Stimulated activated CD4-positive, alpha-beta T cell treated with anti-CD3 and anti-CD28 coated beads, Interleukin-1b, Interleukin-23, amount 100 ng/mL, for 4 hours (primary cell): Measurements from ENCODE around the gene CHEK2.
"Not testable (repeated sequence)": the region's sequence is repeated elsewhere in the genome, so short reads cannot be mapped to it uniquely, and the experiment has no call there.

Experiments used
- DNase-seq, 2 donors: peaks; one replicate each; pipeline ENCODE4 v3.0.0-alpha.2; 2020; ENCODE audit warnings: low read depth in 2 of 2

Gene CHEK2

DNA sequence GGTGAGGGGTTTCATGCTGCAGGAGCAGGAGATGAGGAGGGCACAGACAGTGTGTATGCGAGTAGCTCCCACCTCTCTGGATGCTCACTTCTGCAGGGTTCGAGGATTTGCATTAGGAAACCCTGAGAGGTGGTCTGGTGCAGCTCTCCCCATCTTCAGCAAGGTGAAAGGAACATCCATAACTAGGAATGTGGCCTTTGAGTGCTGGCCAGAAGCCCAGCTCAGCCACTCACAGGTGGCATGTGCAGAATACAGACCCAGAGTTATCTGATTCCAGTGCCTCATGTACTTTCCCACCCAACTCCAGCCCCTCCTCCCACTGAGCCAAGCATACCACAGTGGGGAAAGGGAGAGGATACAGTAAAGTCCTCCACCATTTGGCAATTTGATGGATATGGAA is 51.8 kb downstream of the CHEK2 start:
- not testable (repeated sequence) for DNase-seq

DNA sequence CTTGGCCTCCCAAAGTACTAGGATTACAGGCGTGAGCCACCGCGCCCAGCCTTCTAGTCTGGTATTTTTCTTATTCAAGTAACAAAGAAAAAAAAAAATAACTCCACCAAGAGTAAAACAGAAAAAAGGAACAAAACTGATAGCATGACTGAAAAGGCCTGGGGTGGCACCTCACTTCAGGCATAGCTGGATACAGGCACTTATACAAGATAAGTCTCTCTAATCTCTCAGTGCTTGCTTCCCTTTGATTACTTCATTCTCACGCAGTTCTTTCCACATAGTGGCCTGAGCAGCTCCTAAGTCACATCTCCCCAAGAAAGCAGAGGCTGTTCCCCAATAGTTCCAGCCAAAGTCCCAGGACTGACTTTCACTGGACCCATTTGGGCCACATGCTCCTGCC is 58.7 kb downstream of the CHEK2 start:
- DNase-seq: not testable (repeated sequence)

DNA sequence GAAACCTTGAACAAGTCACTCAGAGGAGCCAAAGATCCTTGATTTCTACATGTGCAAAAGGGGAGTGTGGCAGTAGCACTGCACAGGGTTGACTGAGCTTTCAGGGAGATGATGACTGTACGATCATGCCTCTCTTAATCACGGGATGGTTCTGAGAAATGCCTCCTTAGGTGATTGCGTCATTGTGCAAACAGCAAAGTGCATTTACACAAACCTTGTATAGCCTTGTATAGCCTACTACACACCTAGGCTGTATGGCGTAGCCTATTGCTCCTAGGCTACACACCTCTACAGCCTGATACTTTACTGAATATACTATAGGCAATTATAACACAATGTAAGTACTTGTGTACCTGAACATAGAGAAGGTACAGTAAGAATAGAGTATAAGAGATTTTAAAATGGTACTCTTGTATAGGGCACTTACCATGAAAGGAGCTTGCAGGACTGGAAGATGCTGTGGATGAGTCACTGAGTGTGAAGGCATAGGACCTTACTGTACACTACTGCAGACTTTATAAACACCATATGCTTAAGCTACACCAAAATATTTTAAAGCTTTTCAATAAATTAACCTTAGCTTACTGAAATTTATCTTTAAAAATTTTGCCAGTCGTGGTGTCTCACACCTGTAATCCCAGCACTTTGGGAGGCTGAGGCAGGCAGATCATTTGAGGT is 60.7 kb downstream of the CHEK2 start:
- DNase-seq: not testable (repeated sequence)

DNA sequence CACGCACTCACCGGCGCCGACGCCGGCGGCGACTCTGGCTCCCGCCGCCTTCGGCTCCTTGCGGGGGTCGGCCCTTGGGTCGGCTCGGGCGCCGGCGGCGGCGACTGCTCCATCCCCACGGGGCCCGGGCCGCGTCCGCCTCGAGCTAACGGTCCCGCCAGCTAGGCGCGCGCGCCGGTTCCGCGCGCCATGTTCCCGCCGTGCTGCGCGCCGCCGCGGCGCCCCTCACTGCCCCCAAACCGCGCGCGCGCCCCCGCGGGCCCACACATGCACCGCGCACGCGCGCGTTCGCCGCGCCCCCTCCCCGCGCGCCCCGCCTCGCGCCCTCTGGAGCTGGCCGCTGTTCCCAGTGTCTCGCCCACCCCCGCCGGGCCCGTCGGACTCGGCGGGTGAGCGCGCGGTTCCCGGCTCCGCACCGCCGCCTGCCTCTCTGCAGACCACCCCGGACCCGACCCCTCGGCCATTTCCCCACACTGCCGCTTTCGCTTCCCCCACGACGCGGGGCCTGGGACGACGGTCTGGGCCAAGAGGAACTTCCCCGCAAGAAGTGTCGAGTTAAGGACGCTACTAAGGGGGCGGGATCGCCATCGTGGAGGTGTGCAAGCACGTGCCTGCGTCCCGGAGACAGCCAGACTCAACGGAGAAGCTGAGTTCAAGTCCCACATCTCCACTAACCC is 61.9 kb downstream of the CHEK2 start, which contains the start of gene TTC28:
TTC28 (minus strand) TSS at position 230 of the 677 bp plus-strand sequence; CDS start at position 113, 117 bp downstream.
- DNase-seq: peak in 1 of 2 donors; percentile 24

DNA sequence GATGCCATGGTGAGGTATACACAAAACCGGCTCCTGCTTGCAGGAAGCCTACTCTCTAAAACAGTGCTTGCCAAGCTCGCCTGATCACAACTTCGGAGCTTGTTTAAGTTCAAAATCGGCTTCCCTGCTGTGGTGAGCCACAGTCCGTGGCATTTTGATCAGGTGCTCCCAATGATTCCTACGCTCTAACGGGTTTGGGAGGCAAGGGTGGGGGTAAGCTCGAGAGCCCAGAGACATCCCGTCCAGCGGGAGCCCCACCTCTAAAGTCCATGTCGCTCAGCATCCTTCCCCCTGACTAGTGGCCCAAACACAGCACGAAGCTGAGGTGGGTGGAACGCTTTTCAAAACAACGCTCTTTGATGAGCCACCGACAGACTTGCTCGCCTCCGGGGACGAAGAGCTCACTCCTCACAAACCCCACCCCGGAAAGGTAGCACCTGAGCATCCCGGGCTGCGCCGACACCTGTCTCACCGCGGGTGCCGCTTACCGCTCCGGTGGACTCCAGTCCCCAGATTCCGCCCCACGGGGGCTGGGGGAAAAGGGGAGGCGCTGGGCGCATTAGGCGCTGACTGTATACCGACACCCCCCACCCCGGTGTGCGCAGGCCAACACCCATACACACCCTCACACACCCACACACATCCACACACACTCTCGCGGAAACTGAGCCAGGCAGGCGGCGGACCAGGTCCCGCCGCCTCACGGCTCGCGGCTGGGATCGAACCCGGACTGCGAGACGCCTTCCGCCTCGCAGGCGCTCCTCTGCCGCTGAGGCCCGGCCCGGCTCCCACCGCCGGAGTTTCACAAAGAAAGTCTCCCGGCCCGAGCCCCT is 62.6 kb downstream of the CHEK2 start:
- DNase-seq: not testable (repeated sequence)

DNA sequence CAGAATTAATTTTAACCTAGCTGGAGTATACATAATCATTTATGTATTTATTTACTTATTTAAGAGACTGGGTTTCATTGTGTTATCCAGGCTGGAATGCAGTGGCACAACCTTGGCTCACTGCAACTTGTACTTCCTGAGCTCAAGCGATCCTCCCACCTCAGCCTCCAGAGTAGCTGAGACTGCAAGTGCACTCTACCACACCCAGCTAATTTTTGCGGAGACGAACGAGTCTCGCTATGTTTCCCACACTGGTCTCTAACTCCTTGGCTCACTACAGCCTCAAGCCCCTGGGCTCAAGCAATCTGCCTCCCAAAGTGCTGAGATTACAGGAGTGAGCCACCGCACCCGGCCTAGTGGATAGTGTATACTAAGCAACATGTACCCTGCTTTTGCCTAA is 63.5 kb downstream of the CHEK2 start:
- DNase-seq: not testable (repeated sequence)

DNA sequence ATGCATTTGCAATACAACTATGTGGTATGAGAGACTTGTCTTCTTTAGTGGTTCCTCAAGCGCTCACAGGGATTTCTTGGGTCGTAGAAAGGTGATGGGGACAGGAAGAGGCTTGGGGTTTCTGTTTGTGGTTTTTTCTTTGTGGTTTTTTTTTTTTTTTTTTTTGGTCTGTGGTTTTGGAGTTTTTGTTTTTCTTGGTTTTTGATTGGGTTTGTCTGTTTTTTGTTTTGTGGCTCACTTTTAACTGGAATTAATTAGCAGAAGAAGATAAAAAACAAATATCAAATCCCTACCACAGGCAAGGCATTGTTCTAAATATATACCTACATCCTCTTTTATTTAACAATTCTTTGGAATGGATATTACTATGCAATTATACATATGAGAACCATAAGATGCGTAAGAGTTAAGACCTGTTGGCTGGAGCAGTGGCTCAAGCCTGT is 67.5 kb downstream of the CHEK2 start:
- no peak for DNase-seq

DNA sequence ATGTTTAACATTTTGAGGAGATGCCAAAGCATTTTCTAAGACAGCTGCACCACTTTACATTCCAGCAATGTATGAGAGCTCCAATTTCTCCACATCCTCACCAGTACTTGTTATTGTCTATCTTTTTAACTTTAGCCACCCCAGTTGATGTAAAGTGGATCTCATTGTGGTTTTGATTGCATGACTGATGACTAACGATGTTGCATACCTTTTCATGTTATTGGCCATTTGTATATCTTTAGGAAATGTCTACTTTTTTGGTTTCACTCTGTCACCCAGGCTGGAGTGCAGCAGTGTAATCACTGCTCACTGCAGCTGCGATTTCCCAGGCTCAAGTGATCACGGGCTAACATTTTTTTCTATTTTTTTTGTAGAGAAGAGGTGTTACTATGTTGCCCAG is 70.9 kb downstream of the CHEK2 start:
- DNase-seq: no peak

DNA sequence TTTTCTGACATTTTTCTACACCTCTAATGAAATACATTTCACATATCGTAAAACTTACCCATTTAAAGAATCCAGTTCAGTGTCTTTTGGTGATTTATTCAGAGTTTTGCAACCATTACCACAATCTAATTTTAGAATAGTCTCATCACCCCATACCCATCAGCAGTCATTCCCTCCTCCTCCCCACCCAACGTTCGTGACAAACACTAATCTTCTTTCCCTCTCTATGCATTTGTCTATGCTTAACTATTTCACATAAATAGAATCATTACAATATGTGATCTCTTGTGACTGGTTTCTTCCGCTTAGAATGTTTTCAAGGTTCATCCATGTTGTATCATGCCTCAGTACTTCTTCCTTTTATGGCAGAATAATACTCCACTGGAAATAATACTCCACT is 71.5 kb downstream of the CHEK2 start:
- no peak for DNase-seq

DNA sequence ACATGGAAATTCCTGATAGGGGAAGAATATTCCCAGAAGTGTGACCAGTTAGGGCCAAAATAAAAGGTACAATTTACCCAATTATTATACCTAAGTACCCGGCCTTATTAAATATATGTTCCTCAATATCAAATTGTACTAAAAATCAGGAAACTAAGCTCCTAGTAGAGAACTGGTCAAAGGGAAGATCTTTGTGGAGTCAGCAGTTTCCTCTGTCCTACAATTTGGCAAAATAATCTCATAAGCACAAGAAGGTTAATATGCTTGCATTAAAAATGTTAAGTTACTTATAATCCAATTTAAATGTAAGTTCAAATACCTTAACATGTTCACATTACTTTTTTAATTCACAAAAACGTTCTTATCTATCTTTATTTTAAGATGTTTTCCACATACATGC is 72.2 kb downstream of the CHEK2 start:
- no peak for DNase-seq

DNA sequence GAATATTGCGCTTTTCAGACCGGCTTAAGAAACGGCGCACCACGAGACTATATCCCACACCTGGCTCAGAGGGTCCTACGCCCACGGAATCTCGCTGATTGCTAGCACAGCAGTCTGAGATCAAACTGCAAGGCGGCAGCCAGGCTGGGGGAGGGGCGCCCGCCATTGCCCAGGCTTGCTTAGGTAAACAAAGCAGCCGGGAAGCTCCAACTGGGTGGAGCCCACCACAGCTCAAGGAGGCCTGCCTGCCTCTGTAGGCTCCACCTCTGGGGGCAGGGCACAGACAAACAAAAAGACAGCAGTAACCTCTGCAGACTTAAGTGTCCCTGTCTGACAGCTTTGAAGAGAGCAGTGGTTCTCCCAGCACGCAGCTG is 78.1 kb downstream of the CHEK2 start:
- not testable (repeated sequence) for DNase-seq

DNA sequence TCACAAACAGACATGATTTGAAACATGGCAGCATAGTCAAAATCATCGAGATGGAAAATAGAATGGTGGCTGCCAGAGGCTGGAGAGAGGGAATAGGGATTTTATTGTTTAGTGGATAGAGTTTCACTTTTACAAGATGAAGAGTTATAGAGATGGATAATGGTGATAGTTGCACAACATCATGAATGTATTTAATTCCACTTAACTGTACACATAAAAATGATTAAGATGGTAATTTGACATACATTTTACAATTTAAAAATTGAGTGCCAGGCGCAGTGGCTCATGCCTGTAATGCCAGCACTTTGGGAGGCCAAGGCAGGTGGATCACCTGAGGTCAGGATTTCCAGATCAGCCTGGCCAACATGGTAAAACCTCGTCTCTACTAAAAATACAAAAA is 83.2 kb downstream of the CHEK2 start:
- no peak for DNase-seq

DNA sequence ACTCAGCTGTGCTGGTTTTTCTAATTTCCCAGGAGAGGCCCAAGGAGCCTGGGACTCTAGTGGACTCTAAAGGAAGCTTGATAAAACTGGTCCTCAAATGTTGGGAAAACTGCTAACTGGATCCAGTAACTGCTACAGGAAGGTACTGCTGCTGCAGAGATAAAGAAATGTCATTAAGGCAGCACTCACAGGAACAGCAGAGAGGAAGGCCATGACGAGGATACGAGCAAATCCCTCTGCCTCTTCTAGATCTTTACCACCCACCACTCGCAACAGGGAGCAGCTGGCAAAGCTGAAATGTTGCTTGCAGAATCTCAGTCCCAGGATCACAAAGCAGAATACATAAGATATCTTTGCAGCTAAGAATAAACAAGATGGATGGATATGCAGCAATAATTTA is 85.4 kb downstream of the CHEK2 start:
- no peak for DNase-seq

DNA sequence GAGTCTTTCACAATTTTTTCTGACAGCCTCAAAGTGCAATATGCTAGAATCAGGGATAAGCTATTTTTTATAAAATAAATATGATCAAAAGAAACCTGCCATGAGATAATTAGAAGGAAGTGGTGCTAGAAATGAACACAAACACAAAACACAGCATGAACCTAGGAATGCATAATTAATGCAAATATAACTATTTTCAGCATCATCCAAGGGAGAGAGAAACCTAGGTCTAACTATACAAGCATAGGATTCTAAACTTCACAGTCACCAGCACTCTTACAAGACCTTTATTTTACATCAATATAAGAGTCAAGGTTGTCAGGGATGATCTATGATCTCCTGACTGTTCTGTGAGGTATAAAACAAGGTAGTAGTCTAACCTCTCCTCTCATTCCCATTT is 91.2 kb downstream of the CHEK2 start:
- DNase-seq: no peak

DNA sequence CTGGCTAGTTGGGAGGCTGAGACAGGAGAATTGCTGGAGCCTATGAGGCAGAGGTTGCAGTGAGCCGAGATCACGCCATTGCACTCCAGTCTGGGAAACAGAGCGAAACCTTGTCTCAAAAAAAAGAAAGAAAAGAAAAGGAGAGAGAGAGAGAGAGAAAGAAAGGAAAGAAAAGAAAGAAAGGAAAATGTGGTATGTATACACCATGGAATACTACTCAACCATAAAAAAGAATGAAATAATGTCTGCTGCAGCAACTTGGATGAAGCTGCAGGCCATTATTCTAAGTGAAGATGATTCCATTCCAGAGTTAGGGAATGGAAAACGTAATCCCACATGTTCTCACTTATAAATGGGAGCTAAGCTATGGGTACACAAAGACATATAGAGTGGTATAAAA is 92.8 kb downstream of the CHEK2 start:
- DNase-seq: no peak

DNA sequence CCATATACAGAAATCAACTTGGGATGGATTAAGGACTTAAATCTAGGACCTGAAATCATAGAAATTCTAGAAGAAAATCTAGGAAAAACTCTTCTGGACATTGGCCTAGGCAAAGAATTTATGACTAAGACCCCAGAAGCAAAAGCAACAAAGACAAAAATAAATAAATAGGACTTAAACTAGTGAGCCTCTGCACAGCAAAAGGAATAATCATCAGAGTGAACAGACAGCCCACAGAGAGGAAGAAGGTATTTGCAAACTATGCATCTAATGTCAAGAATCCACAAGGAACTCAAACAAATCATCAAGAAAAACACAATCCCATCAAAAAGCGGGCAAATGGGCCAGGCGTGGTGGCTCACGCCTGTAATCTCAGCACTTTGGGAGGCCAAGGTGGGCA is 94.4 kb downstream of the CHEK2 start:
- DNase-seq: no peak

DNA sequence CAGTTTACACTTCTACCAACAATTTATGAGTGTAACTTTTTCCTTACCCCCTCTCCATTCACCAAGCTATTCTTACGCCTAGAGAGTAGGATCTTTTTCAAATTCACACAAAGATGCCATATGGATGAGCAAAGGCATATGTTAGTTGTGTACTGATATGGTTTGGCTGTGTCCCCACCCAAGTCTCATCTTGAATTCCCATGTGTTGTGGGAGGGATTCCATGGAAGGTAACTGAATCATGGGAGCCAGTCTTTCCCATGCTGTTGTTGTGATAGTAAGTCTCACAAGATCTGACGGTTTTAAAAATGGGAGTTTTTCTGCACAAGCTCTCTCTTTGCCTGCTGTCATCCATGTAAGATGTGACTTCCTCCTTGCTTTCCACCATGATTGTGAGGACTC is 102.3 kb downstream of the CHEK2 start:
- no peak for DNase-seq
